ENCODE results near the gene ZNF862. TPM values are rescaled to one million over a fixed set of nuclear protein-coding genes. Genes with fewer than 3 reads are reported as not detected.

Gene ZNF862
- total and polyA plus RNA-seq, 2 of the 8 experiments (the other 6 are each of a cell fraction or from before 2014, with no cell fraction given) = 1.8 to 3.9 TPM

Small RNAs within 50 kb of the gene (small RNA-seq; reads per million reads assigned to genes)
- gene AC093458.1 (ENCODE audit: insufficient read depth) = not detected

Other genes starting within 250 kb of the ZNF862 start
- gene ZNF467, start 64.8 kb upstream of the ZNF862 start, total RNA-seq (2021; fragmentation: NEBNext Ultra II Directional; extraction: Animal tissue kit (Norgen Biotek cat#: 25700)) = 0.40 and 0.50 TPM in 2 replicates
- 0.51 and 0.89 TPM in 2 replicates for gene ZNF467, start 64.8 kb upstream of the ZNF862 start, polyA plus RNA-seq (2011; rRNA removed)
- gene ATP6V0E2, start 35.6 kb downstream of the ZNF862 start, total RNA-seq (2021; fragmentation: NEBNext Ultra II Directional; extraction: Animal tissue kit (Norgen Biotek cat#: 25700)) = 26.1 and 30.7 TPM in 2 replicates
- 47.9 and 75.1 TPM in 2 replicates for gene ATP6V0E2, start 35.6 kb downstream of the ZNF862 start, polyA plus RNA-seq (2011; rRNA removed)